Activated T-helper 2 cell treated with anti-CD3 and anti-CD28 coated beads, Interferon-gamma antibody, Interleukin-2, Interleukin-4, amounts not matched to agents 10 μg/mL and 5 μg/mL and 100 μg/mL, durations not matched to agents 14 hours and 24 hours and 36 hours (primary cell): ENCODE results near the gene MYF5. TPM values are rescaled to one million over a fixed set of nuclear protein-coding genes. Genes with fewer than 3 reads are reported as not detected.
"Not testable (repeated sequence)": the region's sequence is repeated elsewhere in the genome, so short reads cannot be mapped to it uniquely, and the experiment has no call there.

ENCODE experiments used
- DNase-seq: peaks from one replicate; pipeline ENCODE4 v3.0.0; 2021; ENCODE audit warnings: low spot score
- H3K27ac Mint-ChIP-seq: one replicate; pipeline ENCODE4 v1.8.0; 2021; ENCODE audit warnings: mixed read lengths
- H3K27me3 Mint-ChIP-seq: one replicate; pipeline ENCODE4 v1.8.0; 2021; ENCODE audit warnings: low read depth, mixed read lengths
- H3K36me3 Mint-ChIP-seq: one replicate; pipeline ENCODE4 v1.8.0; 2021; ENCODE audit warnings: low read depth, mixed read lengths
- H3K4me1 Mint-ChIP-seq: one replicate; pipeline ENCODE4 v1.8.0; 2021; ENCODE audit warnings: low read depth, mixed read lengths
- H3K4me3 Mint-ChIP-seq: one replicate; pipeline ENCODE4 v1.8.0; 2021; ENCODE audit warnings: low read depth, mild to moderate bottlenecking, moderate library complexity, mixed read lengths
- H3K9me3 Mint-ChIP-seq: one replicate; pipeline ENCODE4 v1.8.0; 2021; ENCODE audit warnings: mixed read lengths
- intact Hi-C: fragments of 100-400 bp; cut with micrococcal nuclease; formaldehyde crosslinking; loops from one replicate; pipeline ENCODE4 v1.15.1; 2023
- total RNA-seq: library from RNA; stranded (reverse); gene quantifications from 2 replicates; pipeline ENCODE4 v1.2.3, GENCODE V29; 2022

MYF5 gene
- not detected in 2 replicates for total RNA-seq

- H3K4me3 Mint-ChIP-seq = no peak within 1 kb of the TSS
Observed at GRCh38 chr12:80716696-80717469, at the start of gene MYF5. Gene MYF5, plus strand, starts transcription at chr12:80716912. Its CDS starts 152 bp downstream, at chr12:80717064.

GRCh38 chr12:80670214-80670613 lies 46.5 kb upstream of the MYF5 start:
- H3K27me3 Mint-ChIP-seq = no peaks in the 10 kb centered on the region
- no peaks in the 10 kb centered on the region for H3K9me3 Mint-ChIP-seq
- H3K36me3 Mint-ChIP-seq = no peaks in the 10 kb centered on the region
- DNase-seq = no peak
- H3K4me1 Mint-ChIP-seq = no peaks in the 10 kb centered on the region
- no peak overlapping the region for H3K4me3 Mint-ChIP-seq
- no peak overlapping the region for H3K27ac Mint-ChIP-seq
- intact Hi-C loops = no loop called here

More at GRCh38 chr12:80716696-80717469, at the start of gene MYF5:
- Mint-ChIP-seq H3K36me3 (no peaks in the 10 kb centered on the region), H3K9me3 (no peaks in the 10 kb centered on the region), H3K27ac (no peak within 1 kb of the TSS), H3K4me1 (no peaks in the 10 kb centered on the region), H3K27me3 (peaks cover 36% of the 10 kb centered on the region)
- no peak for DNase-seq
- intact Hi-C loops = no loop called here

- H3K27ac Mint-ChIP-seq, H3K36me3 Mint-ChIP-seq, DNase-seq, H3K9me3 Mint-ChIP-seq, intact Hi-C loops, H3K4me3 Mint-ChIP-seq, H3K27me3 Mint-ChIP-seq, H3K4me1 Mint-ChIP-seq: not testable (repeated sequence)
Observed at GRCh38 chr12:80676042-80676636, 40.6 kb upstream of the MYF5 start.

DNA sequence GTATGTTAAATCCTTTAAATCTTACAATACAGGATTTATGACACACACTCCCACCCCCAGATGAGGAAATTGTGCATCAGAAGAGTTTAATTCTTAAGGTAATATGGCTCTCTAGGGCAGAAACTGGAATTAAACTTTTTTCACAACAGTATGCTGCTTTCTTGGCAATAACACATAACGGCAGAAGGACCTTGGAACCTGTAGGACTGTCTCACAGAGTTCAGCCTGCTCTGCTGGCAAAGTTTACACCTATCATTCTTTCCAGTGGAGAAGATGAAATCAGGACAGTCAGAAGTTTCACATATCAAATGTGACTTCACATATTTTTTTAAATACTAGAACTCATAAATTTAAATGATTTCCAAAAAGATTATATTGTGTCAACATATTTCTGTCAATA lies 39.9 kb upstream of the MYF5 start:
- intact Hi-C loops = no loop called here
- no peak overlapping the region for H3K27ac Mint-ChIP-seq
- no peaks in the 10 kb centered on the region for H3K9me3 Mint-ChIP-seq
- no peak overlapping the region for H3K4me3 Mint-ChIP-seq
- DNase-seq = no peak
- H3K36me3 Mint-ChIP-seq = no peaks in the 10 kb centered on the region
- H3K27me3 Mint-ChIP-seq = no peaks in the 10 kb centered on the region
- no peaks in the 10 kb centered on the region for H3K4me1 Mint-ChIP-seq

GRCh38 chr12:80677994-80678393 lies 38.7 kb upstream of the MYF5 start:
- no peak overlapping the region for H3K4me3 Mint-ChIP-seq
- intact Hi-C loops = no loop called here
- no peaks in the 10 kb centered on the region for H3K36me3 Mint-ChIP-seq
- H3K9me3 Mint-ChIP-seq = no peaks in the 10 kb centered on the region
- no peak overlapping the region for H3K27ac Mint-ChIP-seq
- no peaks in the 10 kb centered on the region for H3K27me3 Mint-ChIP-seq
- DNase-seq = no peak
- H3K4me1 Mint-ChIP-seq = no peaks in the 10 kb centered on the region

GRCh38 chr12:80679346-80680131 lies 37.2 kb upstream of the MYF5 start:
- Mint-ChIP-seq H3K36me3 (no peaks in the 10 kb centered on the region), H3K27ac (no peak overlapping the region), H3K4me3 (no peak overlapping the region), H3K27me3 (no peaks in the 10 kb centered on the region), H3K9me3 (no peaks in the 10 kb centered on the region), H3K4me1 (no peaks in the 10 kb centered on the region)
- DNase-seq = no peak
- intact Hi-C loops = no loop called here

DNA sequence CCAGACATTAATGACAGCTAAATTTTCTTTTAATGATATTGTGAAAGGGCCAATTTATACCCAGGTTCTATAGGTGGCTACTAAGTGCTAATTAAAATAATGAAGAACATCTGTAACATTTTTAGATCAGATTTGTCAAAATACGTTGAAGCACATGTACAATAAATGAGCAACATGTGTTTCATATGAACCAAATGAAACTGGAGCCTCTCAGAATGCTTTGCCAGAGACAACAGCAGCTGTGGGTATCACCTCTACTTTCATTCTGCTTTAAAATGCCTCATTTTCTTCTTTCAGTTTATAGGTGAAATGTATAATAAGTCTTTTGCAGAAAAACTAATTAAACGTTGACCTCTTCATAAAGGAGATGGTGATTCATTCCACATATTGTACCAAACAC lies 35.4 kb upstream of the MYF5 start:
- Mint-ChIP-seq H3K4me1 (no peaks in the 10 kb centered on the region), H3K27ac (no peak overlapping the region), H3K36me3 (no peaks in the 10 kb centered on the region), H3K27me3 (no peaks in the 10 kb centered on the region), H3K4me3 (no peak overlapping the region), H3K9me3 (no peaks in the 10 kb centered on the region)
- no peak for DNase-seq
- intact Hi-C loops = no loop called here

- H3K9me3 Mint-ChIP-seq = no peaks in the 10 kb centered on the region
- intact Hi-C loops = no loop called here
- no peaks in the 10 kb centered on the region for H3K27me3 Mint-ChIP-seq
- no peak overlapping the region for H3K27ac Mint-ChIP-seq
- DNase-seq = no peak
- no peaks in the 10 kb centered on the region for H3K36me3 Mint-ChIP-seq
- H3K4me3 Mint-ChIP-seq = no peak overlapping the region
- no peaks in the 10 kb centered on the region for H3K4me1 Mint-ChIP-seq
Observed at GRCh38 chr12:80681786-80682185, 34.9 kb upstream of the MYF5 start.

DNA sequence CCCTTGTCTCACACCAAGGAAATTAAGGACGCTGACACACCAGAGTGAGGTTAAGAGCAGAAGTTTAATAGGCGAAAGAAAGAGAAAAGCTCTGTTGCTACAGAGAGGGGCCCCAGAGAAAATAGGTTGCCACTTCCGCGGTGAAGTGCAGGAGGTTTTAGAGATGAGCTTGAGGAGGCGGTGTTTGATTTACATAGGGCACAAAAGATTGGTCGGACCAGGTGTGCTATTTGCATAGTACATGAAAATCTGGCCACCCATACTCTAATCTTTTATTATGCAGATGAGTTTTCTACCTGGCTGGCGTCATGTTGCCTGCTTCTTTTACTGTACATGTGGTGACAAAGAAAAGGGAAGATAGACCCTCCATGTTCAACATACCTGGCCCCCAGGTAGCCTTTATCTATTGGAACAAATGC lies 32.6 kb upstream of the MYF5 start:
- DNase-seq = no peak
- H3K4me1 Mint-ChIP-seq = no peaks in the 10 kb centered on the region
- H3K4me3 Mint-ChIP-seq = no peak overlapping the region
- H3K9me3 Mint-ChIP-seq = no peaks in the 10 kb centered on the region
- H3K36me3 Mint-ChIP-seq = no peaks in the 10 kb centered on the region
- H3K27me3 Mint-ChIP-seq = no peaks in the 10 kb centered on the region
- no peak overlapping the region for H3K27ac Mint-ChIP-seq
- intact Hi-C loops = no loop called here

GRCh38 chr12:80690090-80690489 lies 26.6 kb upstream of the MYF5 start:
- no peaks in the 10 kb centered on the region for H3K36me3 Mint-ChIP-seq
- no peak overlapping the region for H3K27ac Mint-ChIP-seq
- no peak overlapping the region for H3K4me3 Mint-ChIP-seq
- H3K9me3 Mint-ChIP-seq = no peaks in the 10 kb centered on the region
- H3K4me1 Mint-ChIP-seq = no peaks in the 10 kb centered on the region
- H3K27me3 Mint-ChIP-seq = no peaks in the 10 kb centered on the region
- intact Hi-C loops = no loop called here
- no peak for DNase-seq

- Mint-ChIP-seq H3K36me3 (no peaks in the 10 kb centered on the region), H3K27ac (no peak overlapping the region)
- intact Hi-C loops = no loop called here
Observed at GRCh38 chr12:80690513-80690912, 26.2 kb upstream of the MYF5 start.

GRCh38 chr12:80692114-80692513 lies 24.6 kb upstream of the MYF5 start:
- intact Hi-C loops = no loop called here
- Mint-ChIP-seq H3K27me3 (no peaks in the 10 kb centered on the region), H3K4me3 (no peak overlapping the region), H3K36me3 (no peaks in the 10 kb centered on the region), H3K4me1 (no peaks in the 10 kb centered on the region), H3K9me3 (no peaks in the 10 kb centered on the region), H3K27ac (no peak overlapping the region)
- no peak for DNase-seq

More at GRCh38 chr12:80690513-80690912, 26.2 kb upstream of the MYF5 start:
- no peaks in the 10 kb centered on the region for H3K9me3 Mint-ChIP-seq
- no peaks in the 10 kb centered on the region for H3K27me3 Mint-ChIP-seq
- no peaks in the 10 kb centered on the region for H3K4me1 Mint-ChIP-seq
- DNase-seq = no peak
- no peak overlapping the region for H3K4me3 Mint-ChIP-seq
